Left ventricle myocardium inferior (tissue), 1 donor: Measurements from ENCODE around the gene RAD17. TPM values are rescaled to one million over a fixed set of nuclear protein-coding genes. Genes with fewer than 3 reads are reported as not detected.
"Not testable (repeated sequence)": the region's sequence is repeated elsewhere in the genome, so short reads cannot be mapped to it uniquely, and the experiment has no call there.

Experiments used
- DNase-seq: peaks from one replicate; pipeline ENCODE4 v3.0.0-alpha.2; 2020
- H3K27ac ChIP-seq: fragments of 200-600 bp; replicated peaks from 2 replicates; pipeline ENCODE4 v1.8.0; 2021
- H3K27me3 ChIP-seq: fragments of 200-600 bp; 2 replicates; pipeline ENCODE4 v1.8.0; 2021; ENCODE audit warnings: low read depth
- H3K36me3 ChIP-seq: fragments of 200-600 bp; 2 replicates; pipeline ENCODE4 v1.8.0; 2021
- H3K4me1 ChIP-seq: fragments of 200-600 bp; 2 replicates; pipeline ENCODE4 v1.8.0; 2021
- H3K4me3 ChIP-seq: fragments of 200-600 bp; 2 replicates; pipeline ENCODE4 v1.8.0; 2021; ENCODE audit warnings: mild to moderate bottlenecking, moderate library complexity
- H3K9me3 ChIP-seq: fragments of 200-600 bp; replicated peaks from 2 replicates; pipeline ENCODE4 v1.8.0; 2021
- CTCF ChIP-seq: fragments of 200-600 bp; IDR thresholded peaks from 2 replicates; pipeline ENCODE4 v1.8.0; 2021; ENCODE audit warnings: antibody characterized with exemption, mild to moderate bottlenecking, borderline replicate concordance
- intact Hi-C: fragments of 100-400 bp; cut with micrococcal nuclease; formaldehyde crosslinking; loops from one replicate; pipeline ENCODE4 v1.11.0; 2022
- total RNA-seq: library from RNA; stranded (reverse); fragmentation: NEBNext Ultra II Directional; extraction: Animal tissue kit (Norgen Biotek cat#: 25700); gene quantifications from one replicate; pipeline ENCODE4 v1.2.1, GENCODE V29; 2021
- donor health status: DM: no; HTN: yes; CAD: no; lungs with severe emphysema.

Gene RAD17
- total RNA-seq, 1 donor from 2014 or later: 19.4 TPM

GRCh38 chr5:69449511-69449910, 79.9 kb downstream of the RAD17 start:
- Histone ChIP-seq H3K4me1 (no peaks in the 10 kb centered on the region), H3K36me3 (no peaks in the 10 kb centered on the region), H3K9me3 (no peaks in the 10 kb centered on the region), H3K27ac (no peak overlapping the region), H3K27me3 (peaks cover 6% of the 10 kb centered on the region), H3K4me3 (no peak overlapping the region)
- intact Hi-C loops: no loop called here
- no peak for TF ChIP-seq CTCF
- DNase-seq: no peak

GRCh38 chr5:69450116-69450515, 80.5 kb downstream of the RAD17 start:
- no peak for TF ChIP-seq CTCF
- Histone ChIP-seq H3K36me3 (no peaks in the 10 kb centered on the region), H3K4me3 (no peak overlapping the region), H3K27ac (no peak overlapping the region), H3K27me3 (peaks cover 7% of the 10 kb centered on the region), H3K9me3 (no peaks in the 10 kb centered on the region), H3K4me1 (no peaks in the 10 kb centered on the region)
- DNase-seq: no peak
- intact Hi-C loops: no loop called here

GRCh38 chr5:69450527-69450926, 80.9 kb downstream of the RAD17 start:
- H3K4me3 ChIP-seq, DNase-seq, H3K9me3 ChIP-seq: not testable (repeated sequence)

GRCh38 chr5:69451941-69452647, 82.5 kb downstream of the RAD17 start:
- Histone ChIP-seq H3K36me3 (no peaks in the 10 kb centered on the region), H3K27ac (no peak overlapping the region), H3K27me3 (peaks cover 7% of the 10 kb centered on the region), H3K4me1 (no peaks in the 10 kb centered on the region), H3K9me3 (no peaks in the 10 kb centered on the region), H3K4me3 (no peak overlapping the region)
- DNase-seq: no peak
- no peak for TF ChIP-seq CTCF
- intact Hi-C loops: no loop called here

More at GRCh38 chr5:69450527-69450926, 80.9 kb downstream of the RAD17 start:
- H3K27ac ChIP-seq, H3K27me3 ChIP-seq, H3K36me3 ChIP-seq, intact Hi-C loops, H3K4me1 ChIP-seq: not testable (repeated sequence)

GRCh38 chr5:69453487-69453886, 83.9 kb downstream of the RAD17 start:
- intact Hi-C loops, H3K4me3 ChIP-seq, H3K36me3 ChIP-seq, H3K27me3 ChIP-seq, H3K9me3 ChIP-seq, H3K4me1 ChIP-seq, H3K27ac ChIP-seq, DNase-seq: not testable (repeated sequence)

- Histone ChIP-seq H3K9me3 (peaks cover 5% of the 10 kb centered on the region), H3K4me3 (no peak overlapping the region), H3K27ac (no peak overlapping the region), H3K36me3 (no peaks in the 10 kb centered on the region), H3K4me1 (no peaks in the 10 kb centered on the region), H3K27me3 (peaks cover 7% of the 10 kb centered on the region)
- intact Hi-C loops: no loop called here
- DNase-seq: no peak
- no peak for TF ChIP-seq CTCF
Observed at GRCh38 chr5:69454460-69455249, 85.0 kb downstream of the RAD17 start.

- H3K4me1 ChIP-seq, DNase-seq, H3K36me3 ChIP-seq, H3K4me3 ChIP-seq, intact Hi-C loops, H3K27me3 ChIP-seq, H3K9me3 ChIP-seq, H3K27ac ChIP-seq: not testable (repeated sequence)
Observed at GRCh38 chr5:69455428-69455988, 85.9 kb downstream of the RAD17 start.
